SU-DHL-6 (cell line): Measurements from ENCODE around the gene TLR6.
"Not testable (repeated sequence)": the region's sequence is repeated elsewhere in the genome, so short reads cannot be mapped to it uniquely, and the experiment has no call there.

Experiments
- CTCF ChIP-seq: fragments of 200-600 bp; sonication (generic); IDR thresholded peaks from one replicate; pipeline ENCODE4 v1.5.1; 2017; ENCODE audit warnings: antibody characterized with exemption, mild to moderate bottlenecking, low read length, moderate library complexity; ENCODE audit not compliant: insufficient read depth, poor library complexity, severe bottlenecking
- EZH2phosphoT487 ChIP-seq: fragments of 200-600 bp; sonication (generic), shearing (Covaris generic); conservative IDR thresholded peaks from 2 replicates; pipeline ENCODE4 v1.6.1; 2018; ENCODE audit warnings: mild to moderate bottlenecking, antibody characterized with exemption, low read length, moderate library complexity, mixed read lengths

DNA sequence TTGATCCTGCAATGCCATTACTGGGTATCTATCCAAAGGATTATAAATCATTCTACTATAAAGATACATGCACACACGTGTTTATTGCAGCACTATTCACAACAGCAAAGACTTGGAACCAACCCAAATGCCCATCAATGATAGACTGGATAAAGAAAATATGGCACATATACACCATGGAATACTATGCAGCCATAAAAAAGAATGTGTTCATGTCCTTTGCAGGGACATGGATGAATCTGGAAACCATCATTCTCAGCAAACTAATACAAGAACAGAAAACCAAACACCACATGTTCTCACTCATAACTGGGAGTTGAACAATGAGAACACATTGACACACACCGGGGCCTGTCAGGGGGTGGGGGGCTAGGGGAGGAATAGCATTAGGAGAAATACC lies 78.7 kb downstream of the TLR6 start:
- TF ChIP-seq CTCF, EZH2phosphoT487: not testable (repeated sequence)
